MCF 10A (cell line): Measurements from ENCODE around the gene MCCC1. TPM values are rescaled to one million over a fixed set of nuclear protein-coding genes. Genes with fewer than 3 reads are reported as not detected.

Source experiments
- BruUV-seq: library from RNA; stranded (reverse); fragments of 400-500 nt; replicated peaks from 2 replicates; lab custom pipeline; 2021; lab: Mats Ljungman, UMichigan
- CTCF ChIA-PET: fragments of 300-600 bp; sonication (Branson Sonifier 250); formaldehyde crosslinking; extraction: SDS; loops from one replicate; lab custom pipeline; 2021; ENCODE audit warnings: antibody characterized with exemption, inconsistent platforms; lab: Yijun Ruan, JAX
- POLR2A ChIA-PET: fragments of 300-600, 350-650 bp; sonication (Branson Sonifier 250); formaldehyde crosslinking; extraction: SDS; loops from one replicate; lab custom pipeline; 2020; ENCODE audit warnings: antibody characterized with exemption, inconsistent platforms; lab: Yijun Ruan, JAX
- DNase-seq: peaks from one replicate; pipeline ENCODE4 v3.0.0-alpha.2; 2018; ENCODE audit not compliant: unreplicated experiment
- H3K27ac Mint-ChIP-seq: one replicate; pipeline ENCODE4 v1.8.0; 2022; ENCODE audit warnings: mild to moderate bottlenecking, low read depth, mixed read lengths; ENCODE audit not compliant: unreplicated experiment
- H3K27me3 Mint-ChIP-seq: one replicate; pipeline ENCODE4 v1.8.0; 2022; ENCODE audit warnings: mixed read lengths; ENCODE audit not compliant: insufficient read depth, unreplicated experiment
- H3K36me3 Mint-ChIP-seq: one replicate; pipeline ENCODE4 v1.8.0; 2022; ENCODE audit warnings: mild to moderate bottlenecking, moderate library complexity, mixed read lengths; ENCODE audit not compliant: insufficient read depth, unreplicated experiment
- H3K4me1 Mint-ChIP-seq: one replicate; pipeline ENCODE4 v1.8.0; 2022; ENCODE audit warnings: mixed read lengths; ENCODE audit not compliant: insufficient read depth, unreplicated experiment
- H3K4me3 Mint-ChIP-seq: one replicate; pipeline ENCODE4 v1.8.0; 2022; ENCODE audit warnings: mild to moderate bottlenecking, moderate library complexity, mixed read lengths; ENCODE audit not compliant: unreplicated experiment
- H3K9me3 Mint-ChIP-seq: one replicate; pipeline ENCODE4 v1.8.0; 2022; ENCODE audit warnings: mixed read lengths; ENCODE audit not compliant: unreplicated experiment
- intact Hi-C: fragments of 100-400 bp; cut with micrococcal nuclease; formaldehyde crosslinking; loops from 2 replicates; pipeline ENCODE4 v1.14.1; 2022
- total RNA-seq: library from RNA; stranded (reverse); gene quantifications from 2 replicates; pipeline ENCODE4 v1.2.3, GENCODE V29; 2022
- TF ChIP-seq, protein P1 (sequence below): fragments of 200-600 bp; IDR thresholded peaks from one replicate; pipeline ENCODE4 v1.8.0; 2022; ENCODE audit warnings: antibody characterized with exemption, mild to moderate bottlenecking; ENCODE audit not compliant: unreplicated experiment

Gene MCCC1
- total RNA-seq, 1 experiment from 2014 or later = 38.8 TPM

- no peak for DNase-seq
- intact Hi-C loops = loop anchor here (10.0 kb wide), 1 partner anchor 377 kb away; no protein-coding TSS in a partner anchor
- POLR2A ChIA-PET = no interaction called here
- Mint-ChIP-seq H3K9me3 (no peaks in the 10 kb centered on the region), H3K27me3 (no peaks in the 10 kb centered on the region), H3K27ac (no peak overlapping the region), H3K4me1 (no peaks in the 10 kb centered on the region), H3K4me3 (no peak overlapping the region), H3K36me3 (peaks cover 58% of the 10 kb centered on the region)
- BruUV-seq = no TSS peak
- TF ChIP-seq, protein P1, sequence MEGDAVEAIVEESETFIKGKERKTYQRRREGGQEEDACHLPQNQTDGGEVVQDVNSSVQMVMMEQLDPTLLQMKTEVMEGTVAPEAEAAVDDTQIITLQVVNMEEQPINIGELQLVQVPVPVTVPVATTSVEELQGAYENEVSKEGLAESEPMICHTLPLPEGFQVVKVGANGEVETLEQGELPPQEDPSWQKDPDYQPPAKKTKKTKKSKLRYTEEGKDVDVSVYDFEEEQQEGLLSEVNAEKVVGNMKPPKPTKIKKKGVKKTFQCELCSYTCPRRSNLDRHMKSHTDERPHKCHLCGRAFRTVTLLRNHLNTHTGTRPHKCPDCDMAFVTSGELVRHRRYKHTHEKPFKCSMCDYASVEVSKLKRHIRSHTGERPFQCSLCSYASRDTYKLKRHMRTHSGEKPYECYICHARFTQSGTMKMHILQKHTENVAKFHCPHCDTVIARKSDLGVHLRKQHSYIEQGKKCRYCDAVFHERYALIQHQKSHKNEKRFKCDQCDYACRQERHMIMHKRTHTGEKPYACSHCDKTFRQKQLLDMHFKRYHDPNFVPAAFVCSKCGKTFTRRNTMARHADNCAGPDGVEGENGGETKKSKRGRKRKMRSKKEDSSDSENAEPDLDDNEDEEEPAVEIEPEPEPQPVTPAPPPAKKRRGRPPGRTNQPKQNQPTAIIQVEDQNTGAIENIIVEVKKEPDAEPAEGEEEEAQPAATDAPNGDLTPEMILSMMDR = no peak
- CTCF ChIA-PET = no interaction called here
These were observed 7.0 kb downstream of the MCCC1 start for GRCh38 chr3:183092256-183092655.

DNA sequence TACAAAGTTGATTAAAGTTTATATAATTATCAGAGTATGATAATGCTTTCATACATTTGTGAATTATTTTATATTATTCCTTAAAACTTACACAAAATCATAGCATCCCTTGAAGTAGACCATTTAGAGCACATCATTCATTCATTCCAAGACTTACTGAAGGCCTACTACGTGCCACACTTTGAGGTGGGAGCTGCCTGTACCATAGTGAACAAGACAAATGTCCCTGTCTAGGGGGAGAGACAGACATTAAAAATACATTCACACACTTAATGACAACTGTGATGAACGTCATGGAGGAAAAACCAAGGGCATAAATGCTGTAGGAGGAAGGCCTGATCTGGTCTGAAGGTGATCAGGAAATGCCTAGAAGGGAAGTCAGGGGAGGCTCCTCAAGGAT lies 12.1 kb downstream of the MCCC1 start:
- Mint-ChIP-seq H3K27me3 (no peaks in the 10 kb centered on the region), H3K4me3 (no peak overlapping the region), H3K9me3 (no peaks in the 10 kb centered on the region), H3K4me1 (no peaks in the 10 kb centered on the region), H3K36me3 (peaks cover 70% of the 10 kb centered on the region), H3K27ac (no peak overlapping the region)
- TF ChIP-seq, protein P1 = no peak
- POLR2A ChIA-PET = interaction anchor here (2.2 kb wide), 1 partner anchor 12 kb away, joined by 5 read pairs; the partner anchor contains the start of gene MCCC1
- CTCF ChIA-PET = no interaction called here
- DNase-seq = no peak
- no TSS peak for BruUV-seq
- intact Hi-C loops = no loop called here

GRCh38 chr3:183085634-183086390 lies 13.5 kb downstream of the MCCC1 start:
- H3K27me3 Mint-ChIP-seq = no peaks in the 10 kb centered on the region
- intact Hi-C loops = no loop called here
- H3K27ac Mint-ChIP-seq = no peak overlapping the region
- ChIA-PET CTCF (interaction anchor here (0.6 to 1.7 kb wide), 6 partner anchors 11 to 1804 kb away, joined by 3 to 5 read pairs (median 4); no protein-coding TSS in a partner anchor), POLR2A (no interaction called here)
- H3K36me3 Mint-ChIP-seq = peaks cover 64% of the 10 kb centered on the region
- H3K9me3 Mint-ChIP-seq = peaks cover 1% of the 10 kb centered on the region
- BruUV-seq = no TSS peak
- TF ChIP-seq, protein P1 = no peak
- DNase-seq = peak; percentile 29
- no peaks in the 10 kb centered on the region for H3K4me1 Mint-ChIP-seq
- no peak overlapping the region for H3K4me3 Mint-ChIP-seq

GRCh38 chr3:183082355-183082915 lies 16.9 kb downstream of the MCCC1 start:
- CTCF ChIA-PET = interaction anchor here (0.5 kb wide), 1 partner anchor 180 kb away, joined by 4 read pairs; no protein-coding TSS in a partner anchor
- Mint-ChIP-seq H3K27ac (no peak overlapping the region), H3K27me3 (no peaks in the 10 kb centered on the region), H3K4me1 (no peaks in the 10 kb centered on the region), H3K4me3 (no peak overlapping the region), H3K36me3 (peaks cover 68% of the 10 kb centered on the region), H3K9me3 (peaks cover 8% of the 10 kb centered on the region)
- TF ChIP-seq, protein P1 = no peak
- POLR2A ChIA-PET = interaction anchor here (0.5 to 1.8 kb wide), 2 partner anchors 10 to 16 kb away, joined by 3 to 8 read pairs; no protein-coding TSS in a partner anchor
- intact Hi-C loops = no loop called here
- DNase-seq = no peak
- BruUV-seq = no TSS peak
